ENCODE data around the gene PTPN7.
"Not testable (repeated sequence)": the region's sequence is repeated elsewhere in the genome, so short reads cannot be mapped to it uniquely, and the experiment has no call there.

PTPN7 gene

DNA sequence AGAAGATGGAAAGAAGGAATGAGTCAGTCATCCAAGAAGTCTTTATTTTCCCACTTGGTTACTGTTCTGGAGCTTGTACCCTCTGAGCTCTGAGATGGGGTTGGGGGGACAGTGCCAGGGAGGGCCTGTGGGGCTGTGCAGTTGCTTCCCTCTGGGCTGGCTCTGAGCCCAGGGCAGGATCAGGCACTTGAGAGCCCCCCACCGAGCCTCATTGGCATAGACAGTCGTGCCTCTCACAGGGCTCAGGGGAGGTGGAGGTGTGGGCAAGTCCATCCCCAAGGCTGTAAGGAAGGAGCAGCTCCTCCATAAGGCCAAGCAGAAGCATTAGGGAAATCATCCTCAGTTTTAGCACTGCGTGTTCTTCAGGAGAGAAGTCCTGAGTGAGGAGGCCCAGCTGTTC, 13.4 kb downstream of the PTPN7 start:
- peaks cover 45% of the 10 kb centered on the region for H3K36me3 ChIP-seq (ENCODE audit: insufficient read depth, low read length)

GRCh38 chr1:202146279-202146678, 14.1 kb downstream of the PTPN7 start:
- Histone ChIP-seq H3K4me3 (ENCODE audit: low read length, poor library complexity, severe bottlenecking) (no peak overlapping the region), H3F3A (ENCODE audit: low read depth) (peaks cover 22% of the 10 kb centered on the region), H2AFZ (ENCODE audit: low read length) (no peak overlapping the region), H3K79me2 (ENCODE audit: insufficient read depth, low read length) (peaks cover 42% of the 10 kb centered on the region), H3K4me2 (ENCODE audit: low read depth, low read length, poor library complexity, severe bottlenecking) (no peak overlapping the region), H3K4me1 (ENCODE audit: insufficient read depth, low read length, poor library complexity, severe bottlenecking) (peaks cover 25% of the 10 kb centered on the region), H3K9me2 (replicated peaks; ENCODE audit: low read depth, low read length) (no peaks in the 10 kb centered on the region), H3K9ac (ENCODE audit: low read depth, low read length, poor library complexity, severe bottlenecking) (no peak overlapping the region), H3K27me3 (ENCODE audit: insufficient read depth, low read length, poor library complexity, severe bottlenecking) (no peaks in the 10 kb centered on the region), H4K20me1 (ENCODE audit: insufficient read depth, low read length, poor library complexity, severe bottlenecking) (peaks cover 47% of the 10 kb centered on the region), H3K9me3 (ENCODE audit: insufficient read depth, low read depth, low read length) (no peaks in the 10 kb centered on the region), H3K36me3 (ENCODE audit: insufficient read depth, low read length) (peaks cover 38% of the 10 kb centered on the region; the same call in 1 of the 2 replicates)
- no peak for TF ChIP-seq EZH2phosphoT487 (IDR thresholded peaks at IDR 0.05; ENCODE audit: borderline replicate concordance)

More for the DNA sequence above, 13.4 kb downstream of the PTPN7 start:
- H4K20me1 ChIP-seq (ENCODE audit: insufficient read depth, low read length, poor library complexity, severe bottlenecking), result peaks cover 49% of the 10 kb centered on the region
- no peaks in the 10 kb centered on the region for H3K9me3 ChIP-seq (ENCODE audit: insufficient read depth, low read depth, low read length)
- TF ChIP-seq CTCF (conservative IDR thresholded peaks at IDR 0.05; ENCODE audit: low read length) (no peak), EZH2phosphoT487 (IDR thresholded peaks at IDR 0.05; ENCODE audit: borderline replicate concordance) (no peak)
- H3K27me3 ChIP-seq (ENCODE audit: insufficient read depth, low read length, poor library complexity, severe bottlenecking), result no peaks in the 10 kb centered on the region
- H3K9me2 ChIP-seq (replicated peaks; ENCODE audit: low read depth, low read length), result no peaks in the 10 kb centered on the region
- peaks cover 22% of the 10 kb centered on the region for H3F3A ChIP-seq (ENCODE audit: low read depth)
- H3K4me1 ChIP-seq (ENCODE audit: insufficient read depth, low read length, poor library complexity, severe bottlenecking), result peaks cover 27% of the 10 kb centered on the region
- no peak overlapping the region for H3K4me2 ChIP-seq (ENCODE audit: low read depth, low read length, poor library complexity, severe bottlenecking)
- H2AFZ ChIP-seq (ENCODE audit: low read length), result no peak overlapping the region
- no peak overlapping the region for H3K4me3 ChIP-seq (ENCODE audit: low read length, poor library complexity, severe bottlenecking)
- no peak overlapping the region for H3K9ac ChIP-seq (ENCODE audit: low read depth, low read length, poor library complexity, severe bottlenecking)
- H3K79me2 ChIP-seq (ENCODE audit: insufficient read depth, low read length), result peaks cover 37% of the 10 kb centered on the region

GRCh38 chr1:202145744-202146140, 14.7 kb downstream of the PTPN7 start:
- not testable (repeated sequence) for H3K9me2 ChIP-seq (replicated peaks; ENCODE audit: low read depth, low read length); H2AFZ ChIP-seq (ENCODE audit: low read length); H3K27me3 ChIP-seq (ENCODE audit: insufficient read depth, low read length, poor library complexity, severe bottlenecking); H3K9me3 ChIP-seq (ENCODE audit: insufficient read depth, low read depth, low read length)
- peaks cover 46% of the 10 kb centered on the region for H4K20me1 ChIP-seq (ENCODE audit: insufficient read depth, low read length, poor library complexity, severe bottlenecking)
- peaks cover 20% of the 10 kb centered on the region for H3K4me1 ChIP-seq (ENCODE audit: insufficient read depth, low read length, poor library complexity, severe bottlenecking)
- H3F3A ChIP-seq (ENCODE audit: low read depth), result peaks cover 22% of the 10 kb centered on the region
- H3K79me2 ChIP-seq (ENCODE audit: insufficient read depth, low read length), result peaks cover 42% of the 10 kb centered on the region
- peak overlapping the region; percentile 79 for H3K4me2 ChIP-seq (ENCODE audit: low read depth, low read length, poor library complexity, severe bottlenecking)
- H3K36me3 ChIP-seq (ENCODE audit: insufficient read depth, low read length), result peaks cover 33% of the 10 kb centered on the region; the same call in 1 of the 2 replicates
- peak overlapping the region; percentile 76 for H3K9ac ChIP-seq (ENCODE audit: low read depth, low read length, poor library complexity, severe bottlenecking)
- peak overlapping the region; percentile 78 for H3K4me3 ChIP-seq (ENCODE audit: low read length, poor library complexity, severe bottlenecking)

GRCh38 chr1:202145068-202145743, 15.2 kb downstream of the PTPN7 start:
- Histone ChIP-seq H3K9me3 (ENCODE audit: insufficient read depth, low read depth, low read length) (no peaks in the 10 kb centered on the region), H3F3A (ENCODE audit: low read depth) (peaks cover 22% of the 10 kb centered on the region), H3K4me3 (ENCODE audit: low read length, poor library complexity, severe bottlenecking) (peak overlapping the region; percentile 78), H3K9me2 (replicated peaks; ENCODE audit: low read depth, low read length) (no peaks in the 10 kb centered on the region), H3K4me1 (ENCODE audit: insufficient read depth, low read length, poor library complexity, severe bottlenecking) (peaks cover 20% of the 10 kb centered on the region), H2AFZ (ENCODE audit: low read length) (peak overlapping the region; percentile 75; the same call in 1 of the 2 replicates), H3K4me2 (ENCODE audit: low read depth, low read length, poor library complexity, severe bottlenecking) (peak overlapping the region; percentile 79), H3K36me3 (ENCODE audit: insufficient read depth, low read length) (peaks cover 27% of the 10 kb centered on the region; the same call in 1 of the 2 replicates), H4K20me1 (ENCODE audit: insufficient read depth, low read length, poor library complexity, severe bottlenecking) (peaks cover 45% of the 10 kb centered on the region), H3K9ac (ENCODE audit: low read depth, low read length, poor library complexity, severe bottlenecking) (peak overlapping the region; percentile 76), H3K79me2 (ENCODE audit: insufficient read depth, low read length) (peaks cover 42% of the 10 kb centered on the region), H3K27me3 (ENCODE audit: insufficient read depth, low read length, poor library complexity, severe bottlenecking) (no peaks in the 10 kb centered on the region)
- TF ChIP-seq EZH2phosphoT487 (IDR thresholded peaks at IDR 0.05; ENCODE audit: borderline replicate concordance), result no peak
- no peak for TF ChIP-seq CTCF (conservative IDR thresholded peaks at IDR 0.05; ENCODE audit: low read length)
